Endodermal cell (in vitro differentiated cells): ENCODE data around the gene PTPRT. TPM values are rescaled to one million over a fixed set of nuclear protein-coding genes. Genes with fewer than 3 reads are reported as not detected.

Experiments
- DNase-seq: peaks from one replicate; pipeline ENCODE4 v3.0.0-alpha.2; 2017
- H3K27ac ChIP-seq: 2 replicates; pipeline ENCODE4 v1.5.1; 2013; ENCODE audit warnings: mild to moderate bottlenecking, low read depth, low read length, moderate library complexity
- H3K27me3 ChIP-seq: 2 replicates; pipeline ENCODE4 v1.6.1; 2013; ENCODE audit warnings: mild to moderate bottlenecking, low read length, moderate library complexity; ENCODE audit not compliant: insufficient read depth, control insufficient read depth, poor library complexity, severe bottlenecking
- H3K36me3 ChIP-seq: 2 replicates; pipeline ENCODE4 v1.7.0; 2013; ENCODE audit warnings: mild to moderate bottlenecking, low read length, moderate library complexity; ENCODE audit not compliant: control insufficient read depth, insufficient read depth
- H3K4me1 ChIP-seq: one replicate; pipeline ENCODE4 v1.7.0; 2013; ENCODE audit warnings: low read length; ENCODE audit not compliant: control insufficient read depth, insufficient read depth
- H3K4me3 ChIP-seq: 2 replicates; pipeline ENCODE4 v1.5.1; 2013; ENCODE audit warnings: mild to moderate bottlenecking, low read length, moderate library complexity
- H3K9ac ChIP-seq: 2 replicates; pipeline ENCODE4 v1.6.1; 2013; ENCODE audit warnings: mild to moderate bottlenecking, low read length, moderate library complexity; ENCODE audit not compliant: poor library complexity, severe bottlenecking; ENCODE audit errors: extremely low read depth
- H3K9me3 ChIP-seq: 2 replicates; pipeline ENCODE4 v1.6.1; 2013; ENCODE audit warnings: mild to moderate bottlenecking, low read length, moderate library complexity; ENCODE audit not compliant: control insufficient read depth
- H3K27ac Mint-ChIP-seq: 2 replicates; pipeline ENCODE4 v1.8.0; 2020; ENCODE audit warnings: mixed read lengths
- H3K27me3 Mint-ChIP-seq: 2 replicates; pipeline ENCODE4 v1.8.0; 2021; ENCODE audit warnings: mild to moderate bottlenecking, mixed read lengths; ENCODE audit not compliant: insufficient read depth
- H3K36me3 Mint-ChIP-seq: 2 replicates; pipeline ENCODE4 v1.8.0; 2020; ENCODE audit warnings: low read depth, mixed read lengths
- H3K4me1 Mint-ChIP-seq: 2 replicates; pipeline ENCODE4 v1.8.0; 2020; ENCODE audit warnings: mixed read lengths
- H3K4me3 Mint-ChIP-seq: 2 replicates; pipeline ENCODE4 v1.8.0; 2020; ENCODE audit warnings: mild to moderate bottlenecking, moderate library complexity, mixed read lengths
- H3K9me3 Mint-ChIP-seq: 2 replicates; pipeline ENCODE4 v1.8.0; 2020; ENCODE audit warnings: mild to moderate bottlenecking, mixed read lengths
- CTCF ChIP-seq: fragments of 200-600 bp; sonication (generic); conservative IDR thresholded peaks from 2 replicates; pipeline ENCODE4 v1.5.0; 2021; ENCODE audit warnings: antibody characterized with exemption, mild to moderate bottlenecking
- WGBS, 2 experiments: methylation state at CpG; one replicate each; pipeline versions ENCODE4 v1.1.5 to v1.1.7; 2013; ENCODE audit warnings: missing lambda C conversion rate in 2 of 2, mixed read lengths in 1 of 2; ENCODE audit not compliant: insufficient coverage in 1 of 2, insufficient read length in 1 of 2; 5-methylcytosine and 5-hydroxymethylcytosine counted together
- total RNA-seq, 2 donors: library from RNA; stranded (reverse); fragmentation: NEBNext Ultra II Directional in 1 of 2; extraction: Animal tissue kit (Norgen Biotek cat#: 25700) in 1 of 2; gene quantifications; 2 replicates in 1 of 2; 3 replicates in 1 of 2; pipeline ENCODE4 v1.2.1, GENCODE V29; 2021

The PTPRT gene
- total RNA-seq, 2 donors from 2014 or later = 2.3 to 2.7 TPM

DNA sequence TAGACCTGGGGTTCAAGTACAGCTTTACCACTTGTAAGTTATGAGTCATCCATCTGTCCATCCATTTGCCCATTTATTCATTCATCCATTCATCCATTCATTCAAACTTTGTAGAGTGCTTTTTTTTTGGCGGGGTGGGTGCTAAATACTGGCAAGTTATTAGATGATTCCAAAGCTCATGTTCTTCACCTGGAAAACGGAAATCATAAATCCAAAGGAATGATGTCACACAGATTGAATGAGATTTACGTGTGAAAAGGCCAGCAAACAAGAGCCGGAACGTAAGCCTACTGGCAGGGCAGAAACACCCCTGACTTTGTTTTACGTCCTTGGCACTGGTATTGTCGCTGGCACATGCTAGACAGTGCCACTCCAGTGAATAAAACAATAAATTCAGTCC is 1090.6 kb downstream of the PTPRT start:
- no peak overlapping the region for H3K27ac Mint-ChIP-seq
- no peak overlapping the region for H3K4me3 Mint-ChIP-seq
- H3K27me3 ChIP-seq = no peaks in the 10 kb centered on the region
- no peaks in the 10 kb centered on the region for H3K9me3 Mint-ChIP-seq
- no peaks in the 10 kb centered on the region for H3K36me3 ChIP-seq
- H3K4me3 ChIP-seq = no peak overlapping the region
- no peak for DNase-seq
- no peaks in the 10 kb centered on the region for H3K36me3 Mint-ChIP-seq
- no peaks in the 10 kb centered on the region for H3K4me1 ChIP-seq
- H3K27me3 Mint-ChIP-seq = no peaks in the 10 kb centered on the region
- peaks cover 5% of the 10 kb centered on the region for H3K4me1 Mint-ChIP-seq
- H3K9ac ChIP-seq = no peak overlapping the region
- WGBS, 2 experiments = 92 to 96% methylated on average over 7 of the region's 7 CpGs
- no peak for TF ChIP-seq CTCF
- H3K27ac ChIP-seq = no peak overlapping the region
- H3K9me3 ChIP-seq = no peaks in the 10 kb centered on the region

DNA sequence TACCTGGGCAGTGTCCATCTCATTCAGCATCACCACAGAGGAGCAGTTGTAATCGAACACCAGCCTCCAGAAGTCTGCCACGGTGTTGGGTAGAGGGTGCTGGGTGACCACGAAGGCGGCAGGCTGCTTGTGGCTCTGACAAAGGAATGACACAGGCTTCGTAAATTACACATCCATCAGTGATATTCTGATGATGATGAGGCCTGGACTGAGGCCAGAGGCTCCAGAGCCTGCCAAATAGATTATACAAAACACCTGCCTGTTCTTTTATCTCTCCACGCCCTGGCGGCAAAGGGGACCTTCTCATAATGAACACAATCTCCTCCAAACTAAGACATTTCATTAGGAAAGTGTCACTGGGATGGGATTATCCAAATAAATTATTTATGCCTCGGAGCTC is 1091.3 kb downstream of the PTPRT start:
- Histone ChIP-seq H3K4me3 (no peak overlapping the region), H3K27ac (peak overlapping the region; percentile 24), H3K36me3 (no peaks in the 10 kb centered on the region), H3K9me3 (no peaks in the 10 kb centered on the region), H3K9ac (no peak overlapping the region), H3K27me3 (no peaks in the 10 kb centered on the region), H3K4me1 (no peaks in the 10 kb centered on the region)
- no peaks in the 10 kb centered on the region for H3K27me3 Mint-ChIP-seq
- H3K4me1 Mint-ChIP-seq = peaks cover 5% of the 10 kb centered on the region
- H3K9me3 Mint-ChIP-seq = no peaks in the 10 kb centered on the region
- TF ChIP-seq CTCF = no peak
- 92 to 98% methylated on average over 7 to 8 of the region's 8 CpGs for WGBS, 2 experiments
- no peak overlapping the region for H3K27ac Mint-ChIP-seq
- no peak overlapping the region for H3K4me3 Mint-ChIP-seq
- DNase-seq = no peak
- no peaks in the 10 kb centered on the region for H3K36me3 Mint-ChIP-seq

GRCh38 chr20:42097741-42098140 is 1092.0 kb downstream of the PTPRT start:
- H3K27ac ChIP-seq = no peak overlapping the region
- no peaks in the 10 kb centered on the region for H3K27me3 ChIP-seq
- no peak overlapping the region for H3K4me3 ChIP-seq
- Mint-ChIP-seq H3K4me1 (peaks cover under 1% of the 10 kb centered on the region), H3K4me3 (no peak overlapping the region), H3K36me3 (no peaks in the 10 kb centered on the region), H3K27me3 (no peaks in the 10 kb centered on the region), H3K27ac (no peak overlapping the region), H3K9me3 (no peaks in the 10 kb centered on the region)
- H3K36me3 ChIP-seq = no peaks in the 10 kb centered on the region
- WGBS, 2 experiments = 80 to 100% methylated on average over 1 to 5 of the region's 5 CpGs
- H3K4me1 ChIP-seq = no peaks in the 10 kb centered on the region
- TF ChIP-seq CTCF = no peak
- DNase-seq = no peak
- no peak overlapping the region for H3K9ac ChIP-seq
- no peaks in the 10 kb centered on the region for H3K9me3 ChIP-seq
